Astrocyte of the hippocampus (primary cell): Measurements from ENCODE around the gene GLMN.

Experiments
- DNase-seq: peaks from one replicate; pipeline ENCODE4 v3.0.0; 2011; ENCODE audit warnings: low read depth, low spot score

Gene GLMN, protein sequence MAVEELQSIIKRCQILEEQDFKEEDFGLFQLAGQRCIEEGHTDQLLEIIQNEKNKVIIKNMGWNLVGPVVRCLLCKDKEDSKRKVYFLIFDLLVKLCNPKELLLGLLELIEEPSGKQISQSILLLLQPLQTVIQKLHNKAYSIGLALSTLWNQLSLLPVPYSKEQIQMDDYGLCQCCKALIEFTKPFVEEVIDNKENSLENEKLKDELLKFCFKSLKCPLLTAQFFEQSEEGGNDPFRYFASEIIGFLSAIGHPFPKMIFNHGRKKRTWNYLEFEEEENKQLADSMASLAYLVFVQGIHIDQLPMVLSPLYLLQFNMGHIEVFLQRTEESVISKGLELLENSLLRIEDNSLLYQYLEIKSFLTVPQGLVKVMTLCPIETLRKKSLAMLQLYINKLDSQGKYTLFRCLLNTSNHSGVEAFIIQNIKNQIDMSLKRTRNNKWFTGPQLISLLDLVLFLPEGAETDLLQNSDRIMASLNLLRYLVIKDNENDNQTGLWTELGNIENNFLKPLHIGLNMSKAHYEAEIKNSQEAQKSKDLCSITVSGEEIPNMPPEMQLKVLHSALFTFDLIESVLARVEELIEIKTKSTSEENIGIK

DNA sequence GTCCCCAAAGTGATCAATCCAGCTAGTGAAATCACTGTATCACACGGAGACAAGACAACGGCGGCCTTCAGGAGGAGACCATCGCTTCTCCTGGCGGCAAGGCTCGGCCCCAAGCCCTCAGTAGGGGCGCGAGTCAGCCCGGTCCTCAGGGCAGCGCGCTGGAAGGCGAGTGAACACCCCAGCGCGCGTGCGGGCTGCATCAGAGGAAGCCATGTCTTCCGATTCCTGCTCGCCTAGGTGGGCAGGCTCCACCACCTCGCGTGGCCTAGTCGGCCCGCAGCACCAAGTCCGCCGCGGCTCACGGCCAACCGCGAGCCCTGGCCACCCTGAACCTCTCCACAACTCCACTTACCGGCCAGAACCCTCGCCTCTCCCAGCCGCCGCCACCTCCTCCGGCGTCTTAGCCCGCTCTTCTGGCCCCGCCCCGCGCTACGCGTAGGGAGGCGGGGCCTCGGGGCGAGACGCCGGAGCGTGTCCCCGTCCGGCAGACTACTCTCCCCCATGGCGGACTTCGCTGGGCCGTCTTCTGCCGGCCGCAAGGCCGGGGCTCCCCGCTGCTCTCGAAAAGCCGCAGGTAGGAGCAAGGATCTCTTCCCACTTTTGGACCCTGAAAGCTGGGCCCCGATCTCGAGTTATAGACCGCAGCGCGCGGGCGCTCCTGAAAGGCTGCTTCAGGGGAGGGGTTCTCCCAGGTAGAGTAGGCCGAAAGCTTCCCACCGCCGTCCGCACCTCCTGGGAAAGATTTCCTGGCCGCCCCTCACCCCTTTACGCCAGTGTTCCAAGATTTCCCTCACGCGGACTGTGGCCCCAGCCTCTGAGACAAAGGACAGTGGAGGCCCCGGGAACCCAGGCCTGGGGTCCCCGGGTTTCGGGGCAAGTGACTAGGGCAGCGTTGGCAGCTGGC lies at the start of gene GLMN, which contains the start of gene RPAP2:
TSS of gene GLMN (minus strand) at position 415 of the 904 bp plus-strand sequence. CDS start 988 bp downstream, outside the sequence.
TSS of gene RPAP2 (plus strand) at position 487 of the 904 bp plus-strand sequence. CDS start at position 502, 15 bp downstream.
- peak; percentile 96 for DNase-seq

GRCh38 chr1:92346866-92347640 lies 48.3 kb upstream of the GLMN start:
- no peak for DNase-seq

GRCh38 chr1:92343061-92343460 lies 44.3 kb upstream of the GLMN start:
- DNase-seq, result no peak

- no peak for DNase-seq
These were observed 43.6 kb upstream of the GLMN start for GRCh38 chr1:92342401-92342800.

GRCh38 chr1:92340154-92340553 lies 41.4 kb upstream of the GLMN start:
- no peak for DNase-seq

GRCh38 chr1:92333668-92334067 lies 34.9 kb upstream of the GLMN start:
- DNase-seq, result no peak

DNA sequence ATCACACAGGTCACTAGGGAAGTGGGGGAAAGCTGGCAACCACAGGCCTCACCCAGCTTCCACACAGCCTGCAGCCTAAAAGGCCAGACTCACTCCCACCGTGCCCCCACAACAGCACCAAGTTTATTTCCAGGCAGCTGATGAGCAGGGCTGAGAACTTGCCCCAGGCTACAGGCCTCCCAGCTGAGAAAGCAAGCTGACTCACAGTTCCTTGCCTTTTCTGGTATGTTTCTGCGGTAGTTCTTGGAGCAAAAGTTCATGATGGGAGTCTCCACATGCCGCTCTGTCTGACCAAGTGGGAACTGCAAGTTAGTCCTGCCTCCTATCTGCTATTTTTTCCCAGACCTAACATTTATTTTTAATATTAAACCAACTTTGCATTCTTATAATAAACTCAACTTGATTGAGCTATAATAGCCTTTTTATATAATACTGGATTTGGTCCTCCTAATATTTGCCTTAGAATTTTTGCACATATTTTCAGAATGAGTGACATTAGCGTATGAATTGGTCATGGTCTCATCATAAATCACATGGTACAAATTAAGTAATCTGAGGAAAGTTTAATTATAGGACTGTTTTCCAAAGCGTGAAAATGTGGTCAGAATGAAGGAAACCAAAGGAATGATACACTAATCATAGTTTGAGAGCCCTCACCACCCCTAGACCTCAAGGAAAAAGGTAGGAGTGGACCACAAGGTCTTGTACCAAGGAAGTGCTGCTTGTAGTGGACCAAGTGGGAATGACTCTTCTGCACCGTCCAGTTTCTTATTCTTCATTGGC lies 30.8 kb upstream of the GLMN start:
- DNase-seq, result peak; percentile 44

GRCh38 chr1:92327794-92328193 lies 29.0 kb upstream of the GLMN start:
- no peak for DNase-seq

- DNase-seq, result no peak
These were observed 27.9 kb upstream of the GLMN start for GRCh38 chr1:92326681-92327080.

DNA sequence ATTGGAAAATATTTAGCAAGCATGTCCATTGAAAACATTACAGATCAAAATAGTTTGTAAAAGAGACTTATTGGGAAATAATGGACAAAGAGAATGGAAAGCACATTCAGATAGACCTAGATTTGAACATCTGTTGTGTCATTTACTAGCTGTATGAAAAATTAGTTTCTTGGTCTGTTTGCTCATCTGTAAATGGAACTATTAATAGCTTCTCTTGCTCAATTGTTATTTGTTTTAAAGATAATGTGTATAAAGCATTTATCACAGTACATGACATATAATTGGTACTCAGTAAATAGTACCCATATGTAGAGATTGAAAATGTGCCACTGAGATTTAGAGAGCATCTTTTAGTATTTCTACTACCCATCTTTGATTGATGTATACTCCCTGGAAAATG lies 26.0 kb upstream of the GLMN start:
- DNase-seq, result no peak

GRCh38 chr1:92323473-92324453 lies 25.0 kb upstream of the GLMN start:
- no peak for DNase-seq

- no peak for DNase-seq
These were observed 19.2 kb upstream of the GLMN start for GRCh38 chr1:92317836-92318493.

- no peak for DNase-seq
These were observed 17.2 kb upstream of the GLMN start for GRCh38 chr1:92315766-92316599.

- DNase-seq, result no peak
These were observed 15.2 kb upstream of the GLMN start for GRCh38 chr1:92314024-92314423.

GRCh38 chr1:92310185-92310597 lies 11.4 kb upstream of the GLMN start:
- DNase-seq, result peak; percentile 41

DNA sequence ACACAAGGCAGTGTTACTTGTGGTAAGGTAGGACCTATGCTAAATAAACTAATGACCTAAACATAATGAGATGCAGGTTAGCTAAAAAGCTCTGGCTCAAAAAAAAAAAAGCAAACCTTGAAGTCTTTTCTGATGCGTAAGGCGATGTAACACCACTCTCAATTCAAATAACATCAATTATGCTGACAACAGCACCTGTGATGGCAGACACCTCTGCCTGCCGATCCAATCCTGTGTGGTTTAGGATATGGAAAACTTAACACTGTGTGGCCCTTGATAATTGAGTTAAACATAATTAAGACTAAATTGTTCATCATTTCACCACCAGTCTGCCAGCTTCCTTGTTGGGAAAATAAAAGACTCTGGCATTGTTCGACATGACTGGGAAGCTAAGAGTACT lies 9.2 kb upstream of the GLMN start:
- DNase-seq, result no peak

DNA sequence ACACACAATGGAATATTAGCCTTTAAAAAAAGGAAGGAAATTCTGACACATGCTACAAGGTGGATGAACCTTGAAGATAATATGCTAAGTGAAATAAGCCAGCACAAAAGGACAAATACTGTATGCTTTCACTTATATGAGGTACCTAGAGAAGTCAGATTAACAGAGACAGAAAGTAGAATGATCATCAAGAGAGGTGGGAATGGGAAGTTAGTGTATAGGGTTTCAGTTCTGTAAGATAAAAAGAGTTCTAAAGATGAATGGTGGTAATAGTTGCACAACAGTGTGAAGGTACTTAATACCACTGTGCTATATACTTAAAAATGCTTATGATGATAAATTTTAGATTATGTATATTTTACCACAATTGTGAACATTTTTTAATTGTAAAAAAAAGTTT lies 7.2 kb upstream of the GLMN start:
- no peak for DNase-seq

DNA sequence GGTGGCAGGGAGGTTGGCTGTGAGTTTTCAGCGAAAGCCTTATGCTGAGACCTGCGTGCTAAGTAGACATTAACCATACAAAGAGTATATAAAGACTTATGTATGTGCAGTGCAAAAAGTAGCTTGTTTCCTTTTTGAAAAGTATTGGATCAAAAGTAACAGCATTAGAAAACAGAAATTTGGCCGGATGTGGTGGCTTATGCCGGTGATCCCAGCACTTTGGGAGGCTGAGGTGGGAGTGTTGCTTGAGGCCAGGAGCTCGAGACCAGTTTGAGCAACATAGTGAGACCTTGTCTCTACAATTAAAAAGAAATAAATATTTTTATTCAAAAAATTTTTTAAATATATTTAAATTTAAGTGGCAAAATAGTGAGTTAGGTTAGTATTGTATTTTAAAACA lies 2.2 kb upstream of the GLMN start:
- DNase-seq, result no peak
